Measurements from ENCODE around the gene LIMK2.

DNA sequence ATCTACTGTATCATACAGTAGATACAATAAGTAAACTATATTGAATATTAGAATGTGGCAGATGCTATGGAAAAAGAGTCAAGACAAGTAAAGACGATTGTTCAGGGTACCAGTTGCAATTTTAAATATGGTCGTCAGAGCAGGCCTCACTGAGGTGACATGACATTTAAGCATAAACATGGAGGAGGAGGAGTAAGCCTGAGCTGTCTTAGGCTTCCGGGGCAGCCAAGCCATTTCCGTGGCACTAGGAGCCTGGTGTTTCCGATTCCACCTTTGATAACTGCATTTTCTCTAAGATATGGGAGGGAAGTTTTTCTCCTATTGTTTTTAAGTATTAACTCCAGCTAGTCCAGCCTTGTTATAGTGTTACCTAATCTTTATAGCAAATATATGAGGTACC, 65.6 kb downstream of the LIMK2 start:
- TF ChIP-seq, protein P1, sequence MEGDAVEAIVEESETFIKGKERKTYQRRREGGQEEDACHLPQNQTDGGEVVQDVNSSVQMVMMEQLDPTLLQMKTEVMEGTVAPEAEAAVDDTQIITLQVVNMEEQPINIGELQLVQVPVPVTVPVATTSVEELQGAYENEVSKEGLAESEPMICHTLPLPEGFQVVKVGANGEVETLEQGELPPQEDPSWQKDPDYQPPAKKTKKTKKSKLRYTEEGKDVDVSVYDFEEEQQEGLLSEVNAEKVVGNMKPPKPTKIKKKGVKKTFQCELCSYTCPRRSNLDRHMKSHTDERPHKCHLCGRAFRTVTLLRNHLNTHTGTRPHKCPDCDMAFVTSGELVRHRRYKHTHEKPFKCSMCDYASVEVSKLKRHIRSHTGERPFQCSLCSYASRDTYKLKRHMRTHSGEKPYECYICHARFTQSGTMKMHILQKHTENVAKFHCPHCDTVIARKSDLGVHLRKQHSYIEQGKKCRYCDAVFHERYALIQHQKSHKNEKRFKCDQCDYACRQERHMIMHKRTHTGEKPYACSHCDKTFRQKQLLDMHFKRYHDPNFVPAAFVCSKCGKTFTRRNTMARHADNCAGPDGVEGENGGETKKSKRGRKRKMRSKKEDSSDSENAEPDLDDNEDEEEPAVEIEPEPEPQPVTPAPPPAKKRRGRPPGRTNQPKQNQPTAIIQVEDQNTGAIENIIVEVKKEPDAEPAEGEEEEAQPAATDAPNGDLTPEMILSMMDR (IDR thresholded peaks at IDR 0.05) = no peak
- TF ChIP-seq POLR2A (IDR thresholded peaks at IDR 0.05) (no peak), EP300 (IDR thresholded peaks at IDR 0.05) (no peak)

Data from suprapubic skin (tissue), 3 donors.